Measurements from ENCODE around the gene PITPNM3.
"Not testable (repeated sequence)": the region's sequence is repeated elsewhere in the genome, so short reads cannot be mapped to it uniquely, and the experiment has no call there.

Gene PITPNM3

GRCh38 chr17:6497496-6498221 lies 58.7 kb downstream of the PITPNM3 start:
- no peak for DNase-seq

- DNase-seq = no peak
Measured at GRCh38 chr17:6496640-6497441, 59.5 kb downstream of the PITPNM3 start.

GRCh38 chr17:6496116-6496481 lies 60.3 kb downstream of the PITPNM3 start:
- DNase-seq = peak; percentile 6 to 12

GRCh38 chr17:6495450-6496115 lies 60.8 kb downstream of the PITPNM3 start:
- no peak for DNase-seq

- DNase-seq = no peak
Measured at GRCh38 chr17:6494239-6494941, 62.0 kb downstream of the PITPNM3 start.

- no peak for DNase-seq
Measured at GRCh38 chr17:6492892-6493674, 63.3 kb downstream of the PITPNM3 start.

GRCh38 chr17:6491071-6491700 lies 65.2 kb downstream of the PITPNM3 start:
- no peak for DNase-seq

GRCh38 chr17:6489016-6489550 lies 67.3 kb downstream of the PITPNM3 start:
- no peak for DNase-seq

GRCh38 chr17:6488008-6488539 lies 68.3 kb downstream of the PITPNM3 start:
- DNase-seq = no peak

GRCh38 chr17:6487251-6488007 lies 68.9 kb downstream of the PITPNM3 start:
- DNase-seq = no peak

GRCh38 chr17:6485646-6486412 lies 70.5 kb downstream of the PITPNM3 start:
- no peak for DNase-seq

- DNase-seq = no peak
Measured at GRCh38 chr17:6483507-6483906, 72.8 kb downstream of the PITPNM3 start.

- not testable (repeated sequence) for DNase-seq
Measured at GRCh38 chr17:6482796-6483195, 73.6 kb downstream of the PITPNM3 start.

- DNase-seq = no peak
Measured at GRCh38 chr17:6482105-6482455, 74.3 kb downstream of the PITPNM3 start.

GRCh38 chr17:6480303-6480675 lies 76.1 kb downstream of the PITPNM3 start:
- no peak for DNase-seq

GRCh38 chr17:6479622-6480302 lies 76.6 kb downstream of the PITPNM3 start:
- no peak for DNase-seq

GRCh38 chr17:6478486-6478885 lies 77.9 kb downstream of the PITPNM3 start:
- DNase-seq = no peak

- no peak for DNase-seq
Measured at GRCh38 chr17:6477831-6478383, 78.4 kb downstream of the PITPNM3 start.

- DNase-seq = no peak
Measured at GRCh38 chr17:6476810-6477179, 79.6 kb downstream of the PITPNM3 start.

Data from stimulated activated CD4-positive, alpha-beta T cell treated with anti-CD3 and anti-CD28 coated beads, Interleukin-4, amount 100 ng/mL, for 4 hours (primary cell).